Brain pericyte (primary cell): ENCODE measurements around the gene LHPP.

ENCODE experiments used
- DNase-seq: peaks from one replicate; pipeline ENCODE4 v3.0.0-alpha.2; 2012; ENCODE audit warnings: low read depth, low spot score

The LHPP gene

DNA sequence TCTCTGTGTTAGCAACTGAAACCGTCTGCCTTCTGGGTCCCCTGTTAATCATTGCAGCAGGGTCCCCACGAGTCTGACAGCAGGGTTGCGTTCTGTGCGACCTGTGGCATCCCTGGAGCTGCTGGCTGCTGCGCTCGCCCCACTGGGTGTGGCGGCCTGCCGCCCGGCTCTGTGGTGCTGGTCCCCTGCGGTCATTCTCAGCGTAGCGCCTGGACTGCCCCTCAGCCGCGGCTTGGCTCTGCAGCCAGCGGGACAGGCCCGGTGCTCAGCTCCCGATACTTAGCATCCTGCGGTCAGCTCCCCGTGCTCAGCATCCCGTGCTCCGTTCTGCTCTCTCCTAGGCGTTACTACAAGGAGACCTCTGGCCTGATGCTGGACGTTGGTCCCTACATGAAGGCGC is 35.0 kb downstream of the LHPP start:
- no peak for DNase-seq

DNA sequence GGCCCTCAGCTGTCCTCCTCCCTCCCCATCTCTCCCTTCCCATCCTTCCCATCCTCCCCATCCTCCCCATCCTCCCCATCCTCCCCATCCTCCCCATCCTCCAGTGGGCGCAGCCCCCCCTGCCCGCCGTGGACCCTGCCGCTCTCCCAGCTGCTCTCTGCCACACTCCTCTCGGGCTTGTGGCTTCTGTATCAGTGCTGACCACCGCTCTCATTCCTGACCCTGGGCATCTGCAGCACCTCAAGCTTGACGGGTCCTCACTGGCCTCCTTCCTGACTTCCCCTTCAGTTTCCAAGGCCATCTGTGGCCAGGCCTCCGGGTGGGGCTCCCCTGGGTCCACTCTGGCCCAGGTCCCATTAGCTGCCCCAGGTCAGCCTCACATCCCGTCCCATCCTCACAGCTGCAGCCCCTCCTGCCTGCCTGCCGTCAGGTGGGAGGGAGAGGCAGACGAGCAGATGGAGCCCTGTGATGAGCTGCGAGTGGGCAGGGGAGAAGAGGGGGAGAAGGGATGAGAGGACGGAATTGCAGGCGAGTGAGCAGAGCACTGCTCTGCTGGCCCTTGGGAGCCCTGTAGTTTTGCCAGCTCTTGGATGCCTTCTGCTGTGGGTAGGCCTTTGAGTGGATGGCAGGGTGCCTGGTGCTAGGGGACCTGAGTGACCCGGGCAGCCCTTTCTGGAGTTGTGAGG is 35.7 kb downstream of the LHPP start:
- no peak for DNase-seq

DNA sequence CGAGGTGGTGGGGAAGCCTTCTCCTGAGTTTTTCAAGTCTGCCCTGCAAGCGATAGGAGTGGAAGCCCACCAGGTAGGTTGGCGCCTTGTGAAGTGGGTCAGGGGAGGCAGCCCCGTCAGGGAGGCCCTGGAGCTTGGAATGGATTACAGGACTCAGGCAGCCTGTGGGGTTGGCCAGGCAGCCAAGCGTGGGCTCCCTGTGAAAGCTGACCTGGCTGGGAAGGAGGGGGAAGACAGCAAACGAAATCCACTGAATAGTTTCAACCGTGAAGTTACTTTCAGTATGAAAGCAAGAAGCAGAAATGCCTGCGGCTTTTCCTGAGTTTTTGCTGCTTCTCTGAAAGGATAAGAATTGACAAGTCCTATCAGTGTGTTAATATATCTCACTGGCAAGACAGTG is 36.4 kb downstream of the LHPP start:
- no peak for DNase-seq

DNA sequence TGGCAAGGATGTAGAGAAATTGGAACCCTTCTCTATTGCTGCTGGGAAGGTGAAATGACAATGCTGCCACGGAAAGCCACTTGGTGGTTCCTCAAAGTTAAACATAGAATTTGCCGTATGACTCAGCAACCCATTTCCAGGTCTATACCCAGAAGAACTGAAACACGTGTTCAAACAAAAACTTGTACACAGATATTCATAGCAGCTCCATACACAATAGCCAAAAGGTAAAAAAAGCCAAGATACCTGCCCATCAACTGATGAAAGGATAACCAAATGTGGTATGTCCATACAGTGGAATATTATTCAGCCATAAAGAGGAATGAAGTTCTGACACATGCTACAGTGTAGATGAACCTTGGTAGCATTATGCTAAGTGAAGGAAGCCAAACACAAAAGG is 39.1 kb downstream of the LHPP start:
- DNase-seq, result no peak

DNA sequence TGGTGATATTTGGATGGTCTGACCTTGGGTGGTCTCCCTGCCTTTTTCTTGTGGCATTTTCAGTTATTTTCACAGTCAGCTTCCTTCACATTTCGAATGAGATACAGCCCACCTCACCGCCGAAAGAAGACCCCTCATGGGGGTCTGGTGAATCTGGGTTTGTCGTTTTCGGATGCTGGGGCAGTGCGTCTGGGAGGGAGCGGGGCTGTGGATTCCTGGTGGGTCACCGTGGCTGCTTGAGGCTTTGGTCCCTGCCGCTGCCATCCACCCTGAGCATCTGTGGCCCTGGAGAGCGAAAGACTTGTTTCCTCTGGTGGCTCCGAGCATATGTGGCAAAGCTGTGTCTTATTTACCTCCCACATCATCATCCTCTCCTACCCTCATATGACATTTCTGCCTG is 43.1 kb downstream of the LHPP start:
- DNase-seq, result no peak

DNA sequence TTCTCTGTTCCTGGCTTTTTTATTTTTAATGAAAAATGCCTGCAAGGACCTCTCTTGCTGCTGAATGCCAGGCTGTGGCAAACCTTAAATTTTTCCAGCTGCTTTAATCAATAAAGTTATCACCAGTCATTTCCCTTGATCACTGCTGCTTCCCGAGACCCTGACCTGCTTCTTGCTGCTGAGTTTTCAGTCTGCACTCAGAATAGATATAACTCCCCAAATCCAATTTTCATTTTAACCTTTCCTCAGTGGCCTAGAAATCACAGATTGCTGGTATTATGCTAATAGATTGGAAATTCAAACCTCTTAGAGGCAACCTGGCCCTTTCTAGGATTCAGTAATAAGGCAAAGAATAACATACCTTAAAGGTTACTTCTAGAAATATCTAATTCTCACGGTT is 43.7 kb downstream of the LHPP start:
- DNase-seq, result no peak

DNA sequence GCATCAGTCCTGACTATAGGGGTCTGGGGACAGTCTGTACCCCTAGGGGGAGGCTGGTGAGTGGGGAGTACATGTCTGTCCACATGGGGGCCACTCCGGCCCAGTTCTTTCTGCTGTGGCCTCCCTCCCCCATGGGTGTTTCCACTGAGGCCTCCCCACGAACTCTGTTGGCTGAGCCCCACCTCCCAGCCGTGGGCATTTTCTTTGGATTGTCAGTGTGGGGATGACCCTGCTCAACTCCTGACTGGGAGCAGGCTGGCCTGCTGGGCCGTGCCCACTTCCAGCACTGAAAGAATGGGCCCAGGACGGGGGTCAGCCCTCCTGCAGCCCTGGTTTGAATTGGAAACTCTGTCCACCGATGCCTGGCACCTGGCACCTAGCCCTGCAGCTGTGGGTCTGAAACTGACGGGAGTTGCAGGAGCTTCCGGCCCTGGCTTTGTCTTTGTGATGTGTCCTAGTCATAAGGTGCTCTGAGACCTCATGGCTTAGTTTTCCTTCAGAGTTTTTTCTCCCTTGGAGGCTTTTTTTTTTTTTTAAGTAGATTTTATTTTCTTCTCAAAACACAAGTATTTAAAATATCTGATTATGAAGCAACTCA is 46.5 kb downstream of the LHPP start:
- DNase-seq, result no peak

DNA sequence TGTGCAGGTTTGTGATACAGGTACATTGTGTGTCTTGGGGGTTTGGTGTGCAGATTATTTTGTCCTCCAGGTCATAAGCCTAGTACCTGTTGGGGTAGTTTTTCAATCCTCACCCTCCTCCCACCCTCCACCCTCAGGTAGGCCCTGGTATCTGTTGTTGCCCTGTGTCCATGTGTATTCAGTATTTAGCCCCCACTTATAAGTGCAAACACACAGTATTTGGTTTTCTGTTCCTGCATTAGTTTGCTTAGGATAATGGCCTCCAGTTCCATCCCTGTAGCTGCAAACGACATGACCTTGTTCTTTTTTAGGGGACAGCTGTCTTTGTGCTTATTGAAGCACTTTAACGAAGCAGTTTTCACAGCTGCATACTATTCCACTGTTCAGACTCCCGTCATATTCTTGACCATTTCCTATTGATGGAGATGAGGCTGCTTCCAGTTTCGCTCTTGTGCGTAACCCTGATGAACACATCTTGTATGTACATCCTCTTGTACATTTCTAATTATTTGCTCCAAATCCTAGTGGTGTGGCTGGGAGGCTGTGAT is 47.4 kb downstream of the LHPP start:
- DNase-seq, result no peak

DNA sequence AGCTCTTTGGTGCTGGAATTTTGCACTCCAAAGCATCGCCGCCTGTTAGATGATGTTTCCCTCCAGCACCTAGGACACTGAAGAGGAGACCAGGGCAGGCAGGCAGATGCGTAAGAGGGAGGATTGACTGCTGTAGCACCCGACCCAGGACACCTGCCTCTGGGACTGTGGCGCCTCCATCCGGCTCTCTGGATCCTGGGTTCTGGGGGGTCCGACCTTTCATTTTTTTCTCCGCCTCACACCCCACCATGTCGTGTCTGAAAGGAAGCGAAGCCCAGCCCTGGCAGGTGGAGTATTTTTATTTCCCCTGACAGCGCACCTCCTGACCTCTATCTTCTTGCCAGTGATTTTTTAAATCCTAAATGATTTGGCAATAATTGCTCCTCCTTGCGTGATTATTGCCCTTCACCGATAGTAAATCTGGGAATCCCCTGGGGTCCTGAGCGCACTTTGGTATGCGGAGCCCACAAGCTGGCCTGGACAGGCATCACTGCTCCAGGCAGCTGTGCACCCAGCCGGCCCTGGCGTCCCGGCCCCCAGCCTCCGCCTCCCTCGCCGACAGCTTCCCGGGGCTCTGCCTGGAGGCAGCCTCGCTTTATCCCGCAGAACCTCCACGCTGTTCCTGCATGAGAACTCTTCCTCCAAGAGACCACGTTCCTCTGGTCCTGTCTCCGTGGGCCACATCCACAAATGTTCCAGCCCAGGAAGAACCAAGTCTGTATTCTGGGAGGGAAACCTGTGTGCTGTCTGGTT is 48.4 kb downstream of the LHPP start:
- no peak for DNase-seq

DNA sequence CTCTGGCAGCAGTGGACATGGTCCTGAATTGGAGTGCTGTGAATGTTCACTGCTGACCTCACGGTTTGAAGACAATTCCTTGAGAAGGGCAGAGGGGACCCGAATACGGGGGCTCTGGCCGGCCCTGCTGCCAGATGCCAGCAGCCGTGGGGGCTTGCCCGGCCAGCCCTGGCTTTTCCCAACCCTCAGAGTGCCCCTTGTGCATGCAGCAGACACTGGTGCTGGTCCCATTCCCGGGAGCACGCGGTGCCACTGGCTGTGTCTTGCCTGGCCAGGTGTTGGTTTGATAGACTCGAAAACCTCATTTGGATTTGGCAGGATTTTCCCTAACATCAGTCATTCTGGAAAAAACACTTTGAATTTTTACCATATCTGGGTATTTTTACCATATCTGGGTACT is 49.1 kb downstream of the LHPP start:
- no peak for DNase-seq

DNA sequence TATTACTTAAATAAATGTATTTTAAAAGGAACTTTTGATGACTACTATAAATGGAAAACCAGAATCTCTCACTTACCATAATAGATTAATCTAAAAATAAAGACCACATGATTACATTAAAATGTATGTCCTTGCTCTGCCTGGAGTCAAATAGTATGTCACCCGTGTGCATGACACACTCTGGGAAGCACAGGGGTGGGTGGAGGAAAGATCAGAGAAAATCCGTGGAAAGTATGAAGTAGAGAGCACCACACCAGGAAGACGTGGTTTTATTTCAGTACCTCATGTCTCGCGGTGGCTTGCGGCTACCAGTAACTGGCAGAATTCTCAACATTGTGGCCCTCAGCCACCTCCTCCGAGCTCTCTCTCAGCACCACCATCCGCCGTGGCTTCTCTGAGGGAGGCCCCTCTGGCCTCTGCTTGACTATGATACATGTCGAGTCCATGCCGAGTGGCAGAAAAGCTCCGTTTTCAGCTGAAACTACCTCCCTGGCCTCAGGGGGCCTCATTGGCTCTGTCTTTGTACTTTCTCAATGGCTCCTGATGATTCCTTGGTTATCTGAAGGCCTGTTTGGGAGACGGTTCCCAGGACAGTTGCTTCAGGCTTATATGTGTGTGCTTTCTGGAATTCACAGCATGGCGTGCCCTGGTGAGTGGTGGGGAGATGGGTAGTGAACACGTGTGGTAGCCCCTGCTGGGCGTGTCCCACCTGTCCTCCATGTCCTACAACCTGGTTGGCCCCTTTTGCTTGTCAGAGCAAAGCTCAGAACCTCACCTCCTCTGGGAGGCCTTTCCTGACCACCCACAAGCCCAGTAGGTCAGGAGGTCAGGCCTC is 49.8 kb downstream of the LHPP start:
- DNase-seq, result no peak

DNA sequence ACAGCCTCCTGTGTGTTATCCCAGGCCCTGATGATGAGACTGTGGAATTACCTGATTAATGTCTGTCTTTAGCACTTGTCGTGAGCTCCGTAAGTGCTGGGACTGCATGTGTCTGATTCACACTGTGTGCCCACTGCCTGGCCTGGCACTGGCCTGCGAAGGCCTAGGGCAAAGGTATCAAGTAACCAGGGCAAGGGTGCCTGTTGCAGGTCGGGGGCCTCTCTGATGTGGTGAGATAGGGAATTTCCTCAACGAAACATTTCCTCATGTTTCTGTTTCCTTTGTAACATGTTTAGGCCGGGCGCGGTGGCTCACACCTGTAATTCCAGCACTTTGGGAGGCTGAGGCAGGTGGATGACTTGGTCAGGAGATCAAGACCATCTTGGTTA is 50.4 kb downstream of the LHPP start:
- no peak for DNase-seq

DNA sequence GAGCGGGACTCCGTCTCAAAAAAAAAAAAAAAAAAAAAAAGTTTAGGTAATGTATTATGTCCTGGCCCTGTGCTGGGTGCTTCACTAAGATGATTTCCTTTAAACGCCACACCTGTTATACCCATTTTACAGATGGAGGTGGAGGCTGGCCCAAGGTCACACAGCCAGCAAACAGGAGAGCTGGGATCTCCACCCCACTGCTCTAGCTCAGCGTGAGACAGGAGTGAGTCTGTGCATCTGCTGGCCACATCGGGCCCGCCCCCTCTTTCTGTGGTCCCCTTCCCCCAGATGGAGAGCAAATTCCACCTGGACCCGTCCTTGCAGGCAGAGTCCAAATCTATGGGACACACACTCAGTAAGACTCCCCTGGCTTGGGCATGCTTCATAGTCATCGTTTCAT is 51.0 kb downstream of the LHPP start:
- DNase-seq, result no peak

DNA sequence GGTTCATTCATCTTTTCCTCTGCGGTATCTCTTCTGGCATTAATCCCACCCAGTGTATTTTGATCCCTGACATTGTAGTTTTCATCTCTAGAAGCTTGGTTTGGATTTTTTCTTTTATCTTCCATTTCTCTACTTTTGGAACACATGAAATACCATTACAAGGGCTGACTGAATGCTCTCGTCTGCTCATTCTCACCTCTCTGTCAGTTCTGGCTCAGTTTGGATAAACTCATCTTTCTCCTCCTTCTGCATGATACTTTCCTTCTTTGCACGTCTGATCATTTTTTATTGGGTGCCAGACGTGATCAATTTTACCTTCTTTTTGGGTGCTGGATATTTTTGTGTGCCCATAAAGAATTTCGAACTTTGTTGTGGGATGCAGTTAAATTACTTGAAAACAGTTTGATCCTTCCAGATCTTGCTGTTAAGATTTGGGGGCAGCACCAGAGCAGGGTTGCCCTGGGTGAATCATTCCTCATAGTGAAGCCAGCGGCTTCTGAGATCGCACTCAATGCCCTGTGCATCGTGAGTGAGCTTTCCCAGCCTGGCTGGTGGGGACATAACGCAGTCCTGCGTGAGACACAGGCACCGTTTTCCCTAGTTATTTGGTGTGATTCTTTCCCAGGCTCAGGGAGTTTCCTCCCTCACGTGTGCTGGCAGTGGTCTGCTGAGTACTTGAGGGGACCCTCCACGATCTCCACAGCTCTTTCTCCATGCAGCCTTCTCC is 53.8 kb downstream of the LHPP start:
- DNase-seq, result no peak

DNA sequence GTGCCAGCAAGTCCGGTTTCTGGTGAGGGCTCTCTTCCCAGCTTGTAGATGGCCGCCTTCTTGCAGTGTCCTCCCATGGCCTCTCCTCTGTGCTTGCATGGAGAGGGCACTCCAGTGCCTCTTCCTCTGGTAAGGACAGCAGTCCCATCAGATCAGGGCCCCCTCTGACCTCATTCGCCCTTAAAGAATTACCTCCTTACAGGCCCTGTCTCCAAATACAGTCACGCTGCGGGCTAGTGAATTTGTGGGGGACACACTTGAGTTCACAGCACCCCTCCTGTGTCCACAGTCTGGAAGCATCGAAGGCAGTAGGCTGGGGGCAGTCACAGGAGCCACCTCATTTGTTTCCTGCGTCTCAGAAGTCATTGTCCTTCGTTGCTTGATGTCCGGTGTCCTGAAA is 54.6 kb downstream of the LHPP start:
- DNase-seq, result no peak

DNA sequence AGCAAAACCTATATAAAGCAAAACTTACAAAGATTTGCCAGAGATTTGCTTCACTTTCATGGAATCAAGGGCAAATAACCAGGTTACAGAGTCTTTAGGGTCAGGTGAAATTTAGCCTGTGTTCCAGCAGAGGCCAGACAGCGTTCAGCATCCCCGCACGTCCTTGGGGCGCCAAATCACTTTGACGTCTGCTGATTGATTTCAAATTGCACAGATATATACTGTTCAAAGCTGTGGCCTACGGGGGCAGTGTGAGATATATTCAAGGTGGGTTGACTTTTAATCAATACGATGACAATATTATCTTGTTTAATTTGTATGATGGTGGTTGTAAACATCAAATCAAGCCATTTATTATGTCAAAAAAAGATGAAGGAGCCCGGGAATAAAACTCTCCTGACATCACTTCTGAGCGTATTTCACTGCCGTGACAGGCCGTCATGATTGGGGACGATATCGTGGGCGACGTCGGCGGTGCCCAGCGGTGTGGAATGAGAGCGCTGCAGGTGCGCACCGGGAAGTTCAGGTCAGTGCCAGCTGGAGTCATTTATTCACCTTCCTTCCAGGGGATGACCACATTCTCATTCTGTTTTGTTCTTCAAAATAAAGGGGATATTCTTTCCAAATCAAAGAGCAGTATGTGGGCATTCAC is 55.2 kb downstream of the LHPP start:
- no peak for DNase-seq

DNA sequence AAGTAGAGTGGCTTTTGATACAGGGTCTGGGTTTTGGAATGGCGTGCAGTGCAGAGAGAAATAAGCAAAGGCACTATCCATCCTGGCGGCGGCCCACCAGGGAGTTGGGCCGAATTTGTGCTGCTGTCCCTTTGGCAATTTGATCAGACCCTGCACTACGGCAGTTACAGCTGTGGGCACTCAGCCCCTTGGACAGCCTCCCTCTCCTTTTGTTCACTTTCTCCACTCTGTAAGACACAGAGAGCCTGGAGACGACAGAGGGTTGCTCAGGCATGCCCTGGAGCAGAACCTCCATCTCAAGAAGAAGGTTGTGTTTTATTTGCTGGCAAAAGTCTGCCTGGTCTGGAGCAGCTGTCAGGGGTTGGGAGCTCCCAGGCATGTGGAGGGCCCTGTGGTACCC is 55.8 kb downstream of the LHPP start:
- no peak for DNase-seq

DNA sequence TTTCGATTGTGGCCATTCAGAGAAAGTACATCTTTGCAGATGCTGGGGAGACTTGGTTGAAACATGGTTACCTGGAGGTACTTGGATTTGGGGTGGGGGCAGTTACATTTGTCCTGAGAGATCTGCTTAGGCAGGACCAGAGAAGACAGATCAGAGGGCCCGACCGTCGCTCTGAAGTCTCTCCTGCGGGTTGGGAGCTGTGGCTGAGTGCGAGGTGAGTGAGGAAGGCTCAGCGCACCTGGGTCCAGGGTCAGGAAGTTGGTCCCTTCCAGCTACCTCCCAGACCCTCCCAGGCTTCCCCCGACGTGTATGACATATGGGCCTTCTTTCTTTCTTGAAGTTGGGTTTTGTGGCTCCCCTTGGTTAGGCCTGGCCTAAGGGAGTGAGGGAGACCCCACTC is 56.3 kb downstream of the LHPP start:
- no peak for DNase-seq

DNA sequence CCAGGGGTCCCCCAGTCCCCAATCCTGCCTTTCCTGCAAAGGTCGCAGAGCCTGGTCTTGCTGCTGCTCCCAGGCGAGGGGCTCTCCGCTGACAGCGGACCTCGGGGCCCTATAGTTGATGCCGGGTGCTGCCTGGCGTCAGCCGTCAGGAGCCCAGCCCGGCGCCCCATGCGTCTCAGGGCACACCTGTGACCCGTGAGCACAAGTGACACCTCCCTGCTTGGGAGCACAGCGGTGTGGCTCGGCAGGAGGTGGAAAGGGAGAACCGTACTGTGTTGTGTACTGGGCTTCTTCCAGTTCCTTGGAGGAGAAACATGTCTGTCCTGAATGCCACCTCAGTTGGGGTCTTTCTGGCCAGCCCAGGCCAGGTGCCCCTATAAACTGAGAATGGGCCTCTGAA is 56.7 kb downstream of the LHPP start:
- DNase-seq, result no peak

DNA sequence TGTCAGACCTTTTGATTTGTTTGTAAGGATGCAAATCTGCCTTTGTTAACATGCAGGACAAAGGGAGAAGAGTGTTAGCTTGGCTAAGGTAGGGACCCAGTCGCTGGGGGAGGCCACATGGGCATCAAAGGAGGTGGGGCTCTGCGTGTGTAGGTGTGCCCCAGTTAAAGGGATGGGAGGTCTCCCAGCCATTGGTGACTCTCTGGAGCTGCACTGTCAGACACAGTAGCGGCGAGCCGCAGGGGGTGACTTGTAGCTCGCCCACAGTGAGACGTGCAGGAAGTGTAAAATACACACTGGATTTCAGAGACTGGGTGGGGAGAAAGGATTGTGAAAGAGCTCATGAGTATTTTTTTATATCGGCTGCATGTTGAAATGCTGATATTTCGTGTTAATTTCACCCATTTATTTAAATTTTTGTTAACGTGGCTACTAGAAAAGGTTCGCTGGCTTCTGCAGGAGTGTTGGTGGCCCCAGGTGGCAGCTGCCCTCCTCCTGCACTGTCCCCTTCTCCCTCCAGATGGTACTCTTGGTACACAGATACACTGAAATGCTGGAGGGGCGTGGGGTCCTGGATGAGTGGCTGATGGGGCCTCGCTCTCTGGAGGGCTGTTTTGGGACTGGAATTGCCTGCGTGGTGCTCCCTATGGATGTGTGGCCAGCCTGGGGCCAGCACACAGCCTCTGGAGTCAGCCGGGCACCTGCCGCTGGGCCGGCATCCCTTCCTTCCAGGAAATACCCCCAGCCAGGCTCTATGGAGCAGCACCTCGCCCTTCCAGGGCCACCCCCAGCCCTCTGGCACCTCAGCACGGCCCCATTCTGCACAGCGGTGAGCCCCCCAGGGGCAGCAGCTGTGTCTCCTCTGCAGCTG is 59.2 kb downstream of the LHPP start:
- no peak for DNase-seq
